Endothelial cell of umbilical vein (primary cell): ENCODE results near the gene FMN1. TPM values are rescaled to one million over a fixed set of nuclear protein-coding genes. Genes with fewer than 3 reads are reported as not detected.
A peak's percentile ranks its signal among the peaks of the same experiment; 100 is the strongest.

Source experiments
- Bru-seq: library from RNA; stranded (reverse); fragments of 400-500 nt; gene quantifications from one replicate; lab custom pipeline; 2021; lab: Mats Ljungman, UMichigan
- BruChase-seq, 2 experiments: library from RNA; stranded (reverse); fragments of 400-500 nt; gene quantifications; one replicate each; lab custom pipeline; 2021; lab: Mats Ljungman, UMichigan
- BruUV-seq: library from RNA; stranded (reverse); fragments of 400-500 nt; replicated peaks from 2 replicates; lab custom pipeline; 2021; lab: Mats Ljungman, UMichigan
- CTCF ChIA-PET: fragments of 300-600, 350-600 bp; sonication (Branson Sonifier 250); formaldehyde crosslinking; loops from one replicate; lab custom pipeline; 2021; ENCODE audit warnings: antibody characterized with exemption, inconsistent platforms; lab: Charles Lee
- POLR2A ChIA-PET: fragments of 300-600, 350-600 bp; sonication (Branson Sonifier 250); formaldehyde crosslinking; loops from one replicate; lab custom pipeline; 2021; ENCODE audit warnings: antibody characterized with exemption, inconsistent platforms; lab: Charles Lee
- DNase-seq: peaks from one replicate; pipeline ENCODE4 v3.0.0-alpha.2; 2011; ENCODE audit warnings: low read depth, low spot score
- FAIRE-seq: peaks from 2 replicates; lab custom pipeline; 2011; peaks lifted over from hg19 to GRCh38; lab: Jason Lieb, UNC
- H2AFZ ChIP-seq: 2 replicates; pipeline ENCODE4 v1.6.0; 2012; ENCODE audit warnings: low read depth, low read length, control low read depth, inconsistent platforms
- H3K27ac ChIP-seq: 2 replicates; pipeline ENCODE4 v1.5.1; 2011; ENCODE audit warnings: low read depth, mild to moderate bottlenecking, control low read depth, low read length, moderate library complexity; ENCODE audit not compliant: insufficient read depth
- H3K27me3 ChIP-seq, 2 experiments: 2 replicates each; pipeline versions ENCODE4 v1.6.0 to v1.6.1; 2011; ENCODE audit warnings: low read length in 2 of 2, mixed read lengths in 1 of 2; ENCODE audit not compliant: control insufficient read depth in 2 of 2, insufficient read depth in 2 of 2
- H3K36me3 ChIP-seq, 2 experiments: 2 replicates in 1 of 2; 3 replicates in 1 of 2; pipeline ENCODE4 v1.5.1; 2011; ENCODE audit warnings: low read length in 2 of 2, mild to moderate bottlenecking in 1 of 2, moderate library complexity in 1 of 2; ENCODE audit not compliant: control insufficient read depth in 2 of 2, insufficient read depth in 2 of 2; ENCODE audit errors: extremely low read depth in 1 of 2
- H3K4me1 ChIP-seq: 3 replicates; pipeline ENCODE4 v1.5.1; 2011; ENCODE audit warnings: mild to moderate bottlenecking, low read length; ENCODE audit not compliant: control insufficient read depth, insufficient read depth; ENCODE audit errors: extremely low read depth
- H3K4me2 ChIP-seq: 2 replicates; pipeline ENCODE4 v1.6.1; 2011; ENCODE audit warnings: low read length, control low read depth, mixed read lengths; ENCODE audit not compliant: insufficient read depth
- H3K4me3 ChIP-seq, 3 experiments: fragments of 200-600 bp in 1 of 3; sonication (generic), shearing (Covaris generic) in 1 of 3; replicated peaks in 1 of 3; 2 replicates each; pipeline ENCODE4 v1.5.1; 2011 to 2016; ENCODE audit warnings: control low read depth in 3 of 3, low read length in 3 of 3, mild to moderate bottlenecking in 2 of 3, inconsistent platforms in 1 of 3, low read depth in 1 of 3, moderate library complexity in 1 of 3; ENCODE audit not compliant: insufficient read depth in 1 of 3
- H3K79me2 ChIP-seq: 2 replicates; pipeline ENCODE4 v1.6.0; 2012; ENCODE audit warnings: low read length, inconsistent platforms; ENCODE audit not compliant: control insufficient read depth, insufficient read depth
- H3K9ac ChIP-seq: replicated peaks from 2 replicates; pipeline ENCODE3; 2011; ENCODE audit warnings: low read length, control low read depth; ENCODE audit not compliant: insufficient read depth; ENCODE audit errors: extremely low read depth
- H3K9me1 ChIP-seq: replicated peaks from 3 replicates; pipeline ENCODE4 v1.6.0; 2011; ENCODE audit warnings: mild to moderate bottlenecking, low read length; ENCODE audit not compliant: control insufficient read depth, insufficient read depth; ENCODE audit errors: extremely low read depth
- H3K9me3 ChIP-seq: replicated peaks from 2 replicates; pipeline ENCODE4 v1.5.1; 2012; ENCODE audit warnings: low read length, inconsistent platforms; ENCODE audit not compliant: control insufficient read depth, insufficient read depth
- H4K20me1 ChIP-seq: replicated peaks from 2 replicates; pipeline ENCODE3; 2011; ENCODE audit warnings: mild to moderate bottlenecking, low read length; ENCODE audit not compliant: control insufficient read depth, insufficient read depth; ENCODE audit errors: extremely low read depth
- EZH2 ChIP-seq: IDR thresholded peaks from 2 replicates; pipeline ENCODE4 v1.6.1; 2012; ENCODE audit warnings: borderline replicate concordance, low read depth, mild to moderate bottlenecking, moderate library complexity, low read length, inconsistent platforms; ENCODE audit not compliant: severe bottlenecking
- FOS ChIP-seq: IDR thresholded peaks from 2 replicates; pipeline ENCODE4 v1.6.1; 2011; ENCODE audit warnings: mild to moderate bottlenecking, low read length, moderate library complexity, borderline replicate concordance; ENCODE audit not compliant: insufficient read depth
- GATA2 ChIP-seq: IDR thresholded peaks from 2 replicates; pipeline ENCODE4 v1.7.0; 2011; ENCODE audit warnings: low read depth, mild to moderate bottlenecking, moderate library complexity, mixed read lengths, low read length; ENCODE audit not compliant: insufficient read length, insufficient read depth
- JUN ChIP-seq: IDR thresholded peaks from 2 replicates; pipeline ENCODE4 v1.6.1; 2011; ENCODE audit warnings: borderline replicate concordance, low read depth; ENCODE audit not compliant: insufficient read length, insufficient read depth
- MYC ChIP-seq: IDR thresholded peaks from one replicate; pipeline ENCODE4 v1.6.1; 2011; ENCODE audit warnings: mild to moderate bottlenecking, low read depth, low read length
- POLR2A ChIP-seq: IDR thresholded peaks from 2 replicates; pipeline ENCODE4 v1.6.1; 2012; ENCODE audit warnings: low read depth, mild to moderate bottlenecking, control low read depth, low read length
- POLR2AphosphoS5 ChIP-seq: IDR thresholded peaks from 2 replicates; pipeline ENCODE4 v1.6.1; 2012; ENCODE audit warnings: low read depth, mild to moderate bottlenecking, control low read depth, low read length, moderate library complexity; ENCODE audit not compliant: insufficient read depth
- dilution Hi-C: fragments of 300-500 bp; cut with MboI; formaldehyde crosslinking; loops from one replicate; pipeline ENCODE4 v1.15.0; 2019; ENCODE audit warnings: low sequenced_read_pairs; ENCODE audit not compliant: extremely low pct_ligation_motif_present
- intact Hi-C: fragments of 100-400 bp; cut with micrococcal nuclease; formaldehyde crosslinking; loops from one replicate; pipeline ENCODE4 v1.10.0; 2022
- long read RNA-seq: library from polyadenylated mRNA; stranded (forward); transcript quantifications from one replicate; pipeline ENCODE4 v2.0.0, GENCODE V29; 2021
- polyA minus RNA-seq, 3 experiments: library from RNA; depleted of rRNA, polyadenylated mRNA; stranded (reverse); fragments of >200 nt; gene quantifications; 1 replicate in 1 of 3; 2 replicates in 2 of 3; pipeline ENCODE4 v1.2.3, GENCODE V29; 2011
- polyA plus RNA-seq, 4 experiments: library from polyadenylated mRNA; depleted of rRNA in 3 of 4; stranded (reverse) in 3 of 4; unstranded in 1 of 4; fragments of >200 nt; gene quantifications; 2 replicates each; pipeline versions ENCODE4 v1.2.1 to v1.2.3, GENCODE V29; 2011 to 2012; ENCODE audit warnings: missing spikeins in 1 of 4
- total RNA-seq: library from RNA; stranded (reverse); gene quantifications from 2 replicates; pipeline ENCODE4 v1.2.3, GENCODE V29; 2021
- TF ChIP-seq, protein P1 (sequence below), 2 donors: IDR thresholded peaks; 1 replicate in 1 of 2; 2 replicates in 1 of 2; pipeline ENCODE4 v1.5.1; 2011; ENCODE audit warnings: low read length in 2 of 2, mild to moderate bottlenecking in 2 of 2, moderate library complexity in 2 of 2, control low read depth in 1 of 2, inconsistent platforms in 1 of 2, low read depth in 1 of 2; ENCODE audit not compliant: insufficient read depth in 1 of 2; ENCODE audit errors: extremely low read depth in 1 of 2
- TF ChIP-seq, protein P2 (sequence below): IDR thresholded peaks from 2 replicates; pipeline ENCODE4 v1.6.1; 2011; ENCODE audit not compliant: insufficient read depth, insufficient read length

The FMN1 gene
- total RNA-seq = 0.29 and 0.39 TPM in 2 replicates
- 0.01 and 0.02 TPM in 2 replicates for polyA plus RNA-seq
- 0.06 and 0.16 TPM in 2 replicates for polyA plus RNA-seq (2011; cell fraction: cytosol; rRNA removed)
- 0.21 and 0.22 TPM in 2 replicates for polyA plus RNA-seq (2011; cell fraction: nucleus; rRNA removed)
- polyA plus RNA-seq (2012) = 0.23 and 0.64 TPM in 2 replicates
- 0.11 and 0.15 TPM in 2 replicates for polyA minus RNA-seq
- 0.31 TPM for polyA minus RNA-seq (2011; cell fraction: cytosol; rRNA and poly(A)+ RNA removed)
- 0.63 and 1.8 TPM in 2 replicates for polyA minus RNA-seq (2011; cell fraction: nucleus; rRNA and poly(A)+ RNA removed)
- percentile 16 among the genes with signal in this experiment for Bru-seq, nascent RNA
- percentile 23 among the genes with signal in this experiment for BruChase-seq, experiment 1, labeled RNA remaining after a 6-hour chase
- percentile 22 among the genes with signal in this experiment for BruChase-seq, experiment 2, labeled RNA remaining after a 2-hour chase
- long read RNA-seq = 0 reads

DNA sequence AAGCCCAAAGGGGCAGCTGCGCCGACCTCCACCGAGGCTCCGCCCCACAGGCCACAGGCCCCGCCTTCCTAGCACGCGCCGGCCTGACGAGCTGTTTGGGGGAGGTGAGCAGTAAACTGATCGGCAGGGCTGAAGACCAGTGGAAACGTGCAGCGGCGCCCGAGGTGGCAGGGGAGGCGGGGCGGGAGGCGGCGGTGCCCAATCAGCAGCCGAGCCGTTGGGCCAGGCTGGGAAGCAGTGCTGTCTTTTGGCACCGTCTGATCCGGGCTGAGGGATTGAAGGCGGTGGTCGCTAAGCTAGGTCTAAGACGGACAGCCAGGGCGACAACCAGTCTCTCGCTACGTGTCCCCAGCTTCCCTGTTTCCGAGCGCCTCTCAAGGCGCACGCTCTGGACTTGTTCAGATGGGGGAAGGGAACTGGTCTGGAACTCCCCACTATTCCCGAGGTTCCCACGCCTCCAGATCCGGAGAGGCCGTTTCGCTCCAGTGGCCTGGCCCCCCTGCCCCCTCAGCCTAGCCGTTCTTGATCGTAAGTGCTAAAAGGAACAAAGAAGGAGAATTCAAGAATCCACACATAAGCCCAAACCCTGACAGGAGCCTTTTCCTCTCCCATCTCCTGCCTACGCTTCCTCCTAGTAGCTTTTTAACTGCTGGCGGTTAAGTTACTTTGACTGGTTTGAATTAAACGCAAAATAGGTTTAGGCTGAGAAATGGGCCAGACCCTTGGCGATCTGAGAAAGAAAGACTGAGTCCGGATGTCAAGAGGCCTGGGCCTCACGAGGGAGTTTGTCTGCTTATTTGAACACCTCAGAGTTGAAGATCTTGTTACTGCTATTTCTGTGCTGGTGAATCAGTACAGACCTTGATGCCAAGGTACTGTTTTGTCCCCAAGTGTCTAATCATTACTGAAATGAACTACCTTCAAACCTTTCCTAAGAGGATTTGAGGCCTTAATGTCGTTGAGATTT lies at the start of gene FMN1:
Gene FMN1, minus strand, starts transcription at position 11 of the 967 bp plus-strand sequence. CDS start 39,800 bp downstream, outside the sequence.
- intact Hi-C loops (no loop called here), dilution Hi-C loops (no loop called here)
- H2AFZ ChIP-seq = peak within 1 kb of the TSS; percentile 98
- H3K4me1 ChIP-seq = peaks cover 7% of the 10 kb centered on the region
- POLR2A ChIA-PET = no interaction called here
- H3K36me3 ChIP-seq = no peaks in the 10 kb centered on the region
- no TSS peak for BruUV-seq
- peak within 1 kb of the TSS; percentile 70 for H3K4me2 ChIP-seq
- no peaks in the 10 kb centered on the region for H3K9me3 ChIP-seq
- H3K4me3 ChIP-seq = peak within 1 kb of the TSS in 2 of 3 experiments; percentile 35 to 49
- no peaks in the 10 kb centered on the region for H4K20me1 ChIP-seq
- FAIRE-seq = peak; percentile 94
- H3K9ac ChIP-seq = no peak within 1 kb of the TSS
- no peak within 1 kb of the TSS for H3K27ac ChIP-seq
- no peaks in the 10 kb centered on the region for H3K79me2 ChIP-seq
- no peaks in the 10 kb centered on the region for H3K9me1 ChIP-seq
- peak; percentile 97 for DNase-seq
- H3K27me3 ChIP-seq = peaks cover 8 to 14% of the 10 kb centered on the region in 2 experiments
- CTCF ChIA-PET = interaction anchor here (1.0 to 1.8 kb wide), 4 partner anchors 14 to 109 kb away, joined by 3 to 5 read pairs (median 4); no protein-coding TSS in a partner anchor
- TF ChIP-seq JUN (no peak), POLR2AphosphoS5 (no peak), MYC (no peak), POLR2A (no peak), GATA2 (no peak), EZH2 (no peak), FOS (no peak)
- TF ChIP-seq, protein P1, sequence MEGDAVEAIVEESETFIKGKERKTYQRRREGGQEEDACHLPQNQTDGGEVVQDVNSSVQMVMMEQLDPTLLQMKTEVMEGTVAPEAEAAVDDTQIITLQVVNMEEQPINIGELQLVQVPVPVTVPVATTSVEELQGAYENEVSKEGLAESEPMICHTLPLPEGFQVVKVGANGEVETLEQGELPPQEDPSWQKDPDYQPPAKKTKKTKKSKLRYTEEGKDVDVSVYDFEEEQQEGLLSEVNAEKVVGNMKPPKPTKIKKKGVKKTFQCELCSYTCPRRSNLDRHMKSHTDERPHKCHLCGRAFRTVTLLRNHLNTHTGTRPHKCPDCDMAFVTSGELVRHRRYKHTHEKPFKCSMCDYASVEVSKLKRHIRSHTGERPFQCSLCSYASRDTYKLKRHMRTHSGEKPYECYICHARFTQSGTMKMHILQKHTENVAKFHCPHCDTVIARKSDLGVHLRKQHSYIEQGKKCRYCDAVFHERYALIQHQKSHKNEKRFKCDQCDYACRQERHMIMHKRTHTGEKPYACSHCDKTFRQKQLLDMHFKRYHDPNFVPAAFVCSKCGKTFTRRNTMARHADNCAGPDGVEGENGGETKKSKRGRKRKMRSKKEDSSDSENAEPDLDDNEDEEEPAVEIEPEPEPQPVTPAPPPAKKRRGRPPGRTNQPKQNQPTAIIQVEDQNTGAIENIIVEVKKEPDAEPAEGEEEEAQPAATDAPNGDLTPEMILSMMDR (IDR thresholded peaks at IDR 0.05; ENCODE audit: extremely low read depth in 1 of 2, insufficient read depth in 1 of 2, low read depth in 1 of 2, low read length in 2 of 2) = no peak
- TF ChIP-seq, protein P2, sequence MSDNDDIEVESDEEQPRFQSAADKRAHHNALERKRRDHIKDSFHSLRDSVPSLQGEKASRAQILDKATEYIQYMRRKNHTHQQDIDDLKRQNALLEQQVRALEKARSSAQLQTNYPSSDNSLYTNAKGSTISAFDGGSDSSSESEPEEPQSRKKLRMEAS = no peak
